GM21528 (cell line): ENCODE results near the gene CARMIL1.

ENCODE experiments used
- ATAC-seq: cut with Tn5 transposase; IDR thresholded peaks from one replicate; pipeline ENCODE4 v1.9.1; 2021; ENCODE audit warnings: mild to moderate bottlenecking, moderate library complexity; ENCODE audit not compliant: unreplicated experiment, low FRiP score

Gene CARMIL1

DNA sequence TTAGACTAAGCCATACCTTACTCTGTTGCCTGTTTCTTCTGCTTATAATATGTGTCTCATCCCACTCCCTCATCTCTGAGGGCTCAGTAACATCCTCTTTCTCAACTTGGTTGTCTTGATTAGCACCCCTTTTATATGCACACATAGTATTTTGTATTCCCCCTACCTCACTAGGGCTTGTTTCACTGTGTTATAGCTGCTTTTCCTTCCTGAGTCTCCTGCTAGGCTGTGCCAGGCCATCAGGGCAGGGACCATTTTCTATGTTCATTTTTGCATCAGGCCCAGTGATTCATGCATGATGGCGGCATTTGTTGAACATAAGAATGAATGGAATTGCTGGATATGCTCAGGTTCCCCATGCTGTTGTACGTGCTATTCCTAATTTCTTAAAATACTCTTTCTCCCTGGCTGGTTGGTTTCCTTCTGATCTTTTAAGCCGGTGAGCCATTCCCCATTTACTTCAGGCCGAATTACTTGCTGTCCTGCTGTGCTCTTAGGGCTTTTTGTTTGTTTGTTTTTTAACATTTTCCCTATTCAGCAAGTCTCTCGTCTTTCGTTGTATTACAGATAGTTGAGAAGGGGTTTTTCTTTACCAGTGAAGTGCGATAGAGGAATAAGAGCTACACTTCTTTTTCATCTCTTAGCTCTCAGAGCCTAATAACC, 183.2 kb downstream of the CARMIL1 start:
- ATAC-seq: no peak

DNA sequence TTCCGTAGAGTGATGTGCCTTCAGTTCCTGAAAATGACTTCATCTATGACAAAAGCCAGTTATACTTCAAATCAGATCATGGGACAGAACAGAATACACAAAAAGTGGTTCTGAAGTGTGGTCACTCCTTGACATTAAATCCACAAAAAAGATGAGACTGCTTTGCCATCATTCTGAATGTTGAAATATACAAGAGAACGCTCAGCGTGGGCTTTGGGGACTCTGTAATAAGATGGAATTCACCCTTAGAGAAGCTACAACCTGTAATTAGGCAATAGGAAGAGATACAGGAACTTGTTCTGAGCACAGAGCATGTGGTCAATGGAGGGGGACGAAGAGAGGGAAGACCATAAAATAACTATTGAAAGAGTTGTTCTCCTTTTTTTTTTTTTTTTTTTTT, 184.3 kb downstream of the CARMIL1 start:
- ATAC-seq: no peak

DNA sequence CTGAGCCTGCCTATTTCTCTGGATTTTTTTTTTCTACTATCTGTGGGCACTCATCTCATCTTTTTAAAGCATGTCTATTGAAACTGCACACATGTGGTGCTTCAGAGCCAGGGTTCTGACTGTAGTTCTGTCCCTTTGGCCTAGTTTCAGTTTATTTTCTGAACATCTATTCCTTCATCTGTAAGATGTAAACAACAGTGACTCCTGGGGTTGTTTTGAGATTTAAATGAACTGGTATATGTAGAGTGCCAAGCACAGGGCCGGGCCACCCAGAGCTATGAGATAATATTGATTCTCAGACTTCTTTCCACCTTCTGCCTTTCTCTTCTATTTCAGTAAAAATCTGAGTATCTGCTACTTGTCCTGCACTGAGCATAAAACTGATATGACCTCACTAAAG, 185.1 kb downstream of the CARMIL1 start:
- no peak for ATAC-seq

DNA sequence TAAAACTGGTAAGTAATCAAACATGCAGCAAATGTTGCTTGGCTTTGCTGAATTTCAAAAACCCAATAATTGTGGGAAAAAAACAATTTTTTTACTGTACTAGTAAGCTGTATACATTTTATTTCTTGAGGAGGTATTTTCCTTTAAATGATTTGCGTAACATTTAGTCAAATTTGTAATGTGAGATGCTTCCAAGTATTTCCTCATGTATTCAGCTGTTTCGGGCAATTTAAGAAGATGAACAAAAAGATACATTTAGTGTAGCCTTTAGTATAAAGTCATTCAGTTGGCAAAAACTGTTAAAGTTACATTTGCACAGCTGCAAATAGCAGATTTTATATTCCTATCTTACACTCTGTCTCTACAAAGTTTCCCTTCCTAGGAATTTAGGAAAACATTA, 186.8 kb downstream of the CARMIL1 start:
- ATAC-seq: no peak

DNA sequence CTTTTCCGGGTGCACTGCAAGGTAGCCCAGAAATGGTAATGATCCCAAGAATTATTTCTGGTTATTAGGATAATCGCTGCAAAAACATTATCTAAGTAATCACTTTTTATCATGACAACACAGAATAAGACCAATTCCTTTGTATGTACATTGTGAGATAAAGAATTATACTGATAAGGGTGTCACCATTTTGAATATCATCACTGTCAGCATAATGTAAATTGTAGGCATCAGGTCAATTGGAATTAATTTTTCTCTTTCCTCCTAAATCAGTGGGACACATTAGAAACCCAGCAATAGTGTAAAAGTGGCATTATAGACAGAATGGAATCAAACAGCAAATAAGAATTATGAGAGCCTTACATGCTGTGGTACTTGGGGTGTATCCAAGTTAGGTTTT, 189.7 kb downstream of the CARMIL1 start:
- ATAC-seq: no peak

DNA sequence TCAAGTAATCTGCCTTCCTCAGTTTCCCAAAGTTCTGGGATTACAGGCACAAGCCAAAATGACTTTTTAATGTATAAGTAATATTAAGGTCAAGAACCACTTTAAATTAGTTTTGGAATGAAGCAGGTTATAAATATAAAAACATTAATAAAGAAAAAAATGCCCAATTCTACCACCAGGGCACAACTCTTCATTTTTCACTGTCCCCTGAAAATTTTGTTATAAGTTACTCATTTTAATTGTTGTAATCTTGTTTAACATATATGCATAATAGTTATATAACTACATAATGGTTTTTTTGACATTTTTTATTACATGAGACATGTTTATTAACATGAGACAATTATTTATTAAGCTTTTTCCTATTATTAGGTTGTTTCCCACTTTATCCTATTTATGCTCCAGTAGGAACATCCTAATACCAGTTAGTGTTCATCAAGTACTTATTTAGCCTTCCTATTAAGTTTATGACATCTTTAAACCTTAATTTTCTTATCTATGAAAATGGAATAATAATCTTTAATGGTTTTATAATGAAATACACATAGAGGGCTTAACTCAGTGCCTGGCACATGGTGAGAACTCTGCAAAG, 190.7 kb downstream of the CARMIL1 start:
- ATAC-seq: no peak

DNA sequence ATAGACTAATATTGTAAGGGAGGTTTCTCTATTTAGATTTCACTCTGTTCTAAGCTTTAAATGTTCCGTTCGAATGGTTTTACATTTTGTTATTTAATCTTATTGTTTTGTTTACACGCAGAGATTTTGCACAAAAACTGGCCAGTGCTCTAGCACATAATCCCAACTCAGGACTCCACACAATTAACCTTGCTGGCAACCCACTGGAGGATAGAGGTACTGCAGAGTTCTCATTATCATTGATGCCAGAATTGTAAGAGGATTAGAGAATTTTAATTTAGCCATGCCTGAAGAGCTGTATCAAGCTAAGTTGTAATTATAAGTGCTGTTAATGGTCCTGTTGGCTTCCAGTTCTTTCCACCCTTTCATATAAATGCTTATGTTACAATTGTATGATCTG, 193.1 kb downstream of the CARMIL1 start:
- no peak for ATAC-seq

DNA sequence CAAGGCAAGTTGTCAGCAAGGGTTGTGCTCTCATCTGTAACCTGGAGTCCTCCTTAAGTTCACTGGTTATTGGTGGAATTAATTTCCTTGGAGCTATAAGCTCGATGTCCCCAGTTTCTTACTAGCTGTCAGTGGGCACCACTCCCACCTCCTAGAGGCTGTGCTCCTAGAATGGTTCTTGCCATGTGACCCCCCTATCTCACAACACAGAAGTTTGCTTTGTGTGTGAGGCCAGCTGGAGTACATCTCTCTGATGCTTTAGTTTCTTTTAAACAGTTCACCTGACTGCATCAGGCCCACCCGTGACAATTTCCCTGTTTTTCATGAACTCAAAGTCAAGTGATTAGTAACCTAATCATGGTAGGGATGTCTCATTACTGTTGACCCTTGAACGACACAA, 193.7 kb downstream of the CARMIL1 start:
- no peak for ATAC-seq

DNA sequence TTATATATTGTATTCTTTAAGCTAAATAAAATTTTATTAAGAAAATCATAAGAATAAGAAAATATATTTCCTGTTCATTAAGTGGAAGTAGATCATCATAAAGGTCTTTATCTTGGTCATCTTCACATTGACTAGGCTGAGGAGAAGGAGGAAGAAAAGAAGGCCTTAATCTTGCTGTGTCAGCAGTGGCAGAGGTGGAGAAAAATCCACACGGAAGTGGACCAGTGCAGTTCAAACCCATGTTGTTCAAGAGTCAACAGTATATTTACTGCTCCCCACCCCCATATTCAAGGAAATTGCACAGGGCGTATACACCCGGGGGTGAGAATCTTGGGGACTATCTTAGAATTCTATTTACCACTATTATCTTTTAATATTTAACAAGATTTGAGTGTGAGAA, 194.3 kb downstream of the CARMIL1 start:
- ATAC-seq: no peak

DNA sequence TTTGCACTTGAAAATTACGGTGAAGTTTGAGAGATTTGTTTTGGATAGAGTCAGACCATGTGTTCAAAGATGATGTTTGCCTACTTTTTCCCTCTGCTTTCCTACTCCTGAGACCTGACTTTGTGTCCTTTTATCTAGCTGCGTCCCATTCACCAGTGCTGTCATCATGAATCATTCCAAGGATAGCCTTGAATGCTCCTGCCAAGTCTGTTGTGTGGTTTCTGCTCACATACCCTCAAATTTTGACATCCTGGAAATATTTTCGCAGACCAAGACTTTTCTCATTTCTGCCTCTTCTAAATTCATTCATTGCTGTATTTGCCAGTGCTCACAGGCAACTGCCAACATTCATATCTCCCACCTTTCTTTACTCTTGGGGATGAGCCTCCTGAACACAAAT, 197.0 kb downstream of the CARMIL1 start:
- ATAC-seq: no peak

DNA sequence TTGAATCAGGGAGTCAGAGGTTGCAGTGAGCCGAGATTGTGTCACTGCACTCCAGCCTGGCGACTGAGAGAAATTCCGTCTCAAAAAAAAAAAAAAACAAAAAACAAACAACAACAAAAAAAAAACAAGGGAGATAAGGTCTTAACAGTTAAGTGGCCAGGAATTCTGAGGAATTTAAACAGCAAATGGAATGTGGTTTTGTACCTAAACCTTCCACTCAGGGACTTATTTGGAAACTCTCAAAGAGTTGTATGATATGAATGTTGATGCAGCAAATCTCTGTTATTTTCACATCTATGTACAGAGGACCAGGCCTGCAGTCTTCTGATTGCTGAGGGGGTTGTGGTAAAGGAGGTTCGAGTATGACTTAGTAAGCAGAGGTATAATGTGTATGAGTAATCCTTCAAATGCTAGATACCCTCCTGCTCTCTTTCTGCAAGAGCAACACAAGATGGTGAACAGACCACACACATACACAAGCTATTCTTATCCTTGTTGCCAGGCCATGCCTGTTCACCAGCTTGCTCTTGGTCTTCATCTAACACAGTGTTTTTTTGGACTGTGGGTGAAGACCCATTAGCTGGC, 197.9 kb downstream of the CARMIL1 start:
- no peak for ATAC-seq

DNA sequence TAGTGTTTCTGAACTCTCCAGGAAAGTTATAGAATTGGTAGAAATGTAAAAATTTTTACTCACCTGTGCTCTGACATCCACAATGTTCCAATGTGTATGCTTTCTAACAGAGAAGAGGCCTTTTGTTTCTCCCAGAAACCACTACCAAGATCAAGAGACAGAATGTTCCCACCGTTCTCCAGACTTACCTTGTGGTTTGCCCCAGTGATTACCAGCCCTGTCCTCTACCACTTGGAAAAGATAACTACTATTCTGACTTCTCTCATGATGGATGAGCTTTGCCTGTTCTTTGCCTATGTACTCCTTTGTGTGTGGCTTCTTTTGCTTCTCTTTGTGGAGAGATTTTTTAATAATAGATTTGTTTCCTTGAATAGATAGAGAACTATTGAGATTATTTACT, 199.8 kb downstream of the CARMIL1 start:
- no peak for ATAC-seq

DNA sequence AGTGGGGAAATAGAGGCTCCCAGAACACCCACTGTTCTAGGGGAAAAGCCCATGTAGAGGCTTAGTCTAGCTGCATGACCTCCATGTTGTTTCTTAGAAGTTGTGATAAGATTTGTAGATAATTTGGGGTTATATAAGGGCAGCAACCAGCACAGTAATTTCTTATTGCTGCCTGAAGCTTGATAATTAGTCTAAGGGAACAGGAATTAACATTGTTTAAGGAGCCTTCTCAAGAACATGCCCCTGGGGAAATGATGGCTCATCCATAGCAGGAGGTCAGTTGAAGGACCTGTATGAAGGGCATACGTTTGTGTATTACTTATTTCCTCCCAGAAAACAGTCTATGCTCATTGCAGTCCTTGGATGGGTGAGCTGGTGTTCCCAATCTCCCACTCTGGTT, 202.1 kb downstream of the CARMIL1 start:
- no peak for ATAC-seq

DNA sequence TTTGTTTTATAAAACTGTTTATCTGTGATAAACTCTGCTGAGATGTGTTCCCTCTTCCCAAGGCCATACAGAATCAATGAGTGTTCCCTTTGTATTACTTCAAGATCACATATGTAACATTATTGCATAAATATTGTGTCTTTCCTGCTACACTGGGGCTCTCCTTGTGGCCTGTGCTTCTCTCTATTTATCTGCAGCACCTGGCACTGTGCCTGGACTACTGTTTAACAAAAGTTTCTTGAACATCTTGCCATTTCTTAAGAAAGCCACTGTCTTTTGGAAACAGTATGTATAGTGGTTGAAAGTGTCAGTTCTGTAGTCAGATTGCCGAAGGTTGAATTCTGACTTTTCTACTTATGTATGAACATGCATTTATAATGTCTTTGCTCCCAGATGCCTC, 203.8 kb downstream of the CARMIL1 start:
- ATAC-seq: no peak

DNA sequence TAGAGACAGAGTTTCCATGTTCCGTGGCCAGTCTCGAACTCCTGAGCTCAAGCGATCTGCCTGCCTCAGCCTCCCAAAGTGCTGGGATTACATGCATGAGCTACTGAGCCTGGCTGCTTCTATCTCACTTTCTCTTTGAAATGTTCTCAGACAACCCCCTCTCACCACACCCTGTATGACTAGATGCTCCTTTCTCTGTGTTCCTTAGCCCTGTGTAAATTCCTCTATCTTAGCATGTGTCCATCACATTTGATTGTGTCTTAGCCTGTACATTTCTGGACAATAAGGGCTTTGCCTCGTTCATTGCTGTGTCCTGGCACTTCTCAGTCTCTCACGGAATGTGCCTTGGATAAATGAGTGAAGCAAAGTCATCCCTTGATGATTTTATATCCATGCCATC, 204.8 kb downstream of the CARMIL1 start:
- no peak for ATAC-seq

DNA sequence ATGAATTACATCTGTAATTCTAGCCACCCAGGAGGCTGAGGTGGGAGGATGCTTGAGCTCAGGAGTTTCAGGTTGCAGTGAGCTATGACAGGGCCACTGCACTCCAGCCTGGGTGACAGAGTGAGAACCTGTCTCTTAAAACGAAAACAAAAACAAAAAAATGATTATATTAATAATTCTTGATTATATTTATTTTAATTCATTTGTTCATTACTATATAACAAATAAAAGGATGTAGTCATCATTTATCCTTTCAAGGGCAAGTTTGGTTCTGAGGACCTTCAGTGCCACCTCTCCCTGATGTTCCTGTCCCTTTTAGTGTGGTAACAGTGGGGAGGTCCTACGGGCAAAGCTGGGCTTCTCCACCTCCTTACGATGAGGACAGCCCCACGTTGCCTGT, 205.7 kb downstream of the CARMIL1 start:
- ATAC-seq: no peak

DNA sequence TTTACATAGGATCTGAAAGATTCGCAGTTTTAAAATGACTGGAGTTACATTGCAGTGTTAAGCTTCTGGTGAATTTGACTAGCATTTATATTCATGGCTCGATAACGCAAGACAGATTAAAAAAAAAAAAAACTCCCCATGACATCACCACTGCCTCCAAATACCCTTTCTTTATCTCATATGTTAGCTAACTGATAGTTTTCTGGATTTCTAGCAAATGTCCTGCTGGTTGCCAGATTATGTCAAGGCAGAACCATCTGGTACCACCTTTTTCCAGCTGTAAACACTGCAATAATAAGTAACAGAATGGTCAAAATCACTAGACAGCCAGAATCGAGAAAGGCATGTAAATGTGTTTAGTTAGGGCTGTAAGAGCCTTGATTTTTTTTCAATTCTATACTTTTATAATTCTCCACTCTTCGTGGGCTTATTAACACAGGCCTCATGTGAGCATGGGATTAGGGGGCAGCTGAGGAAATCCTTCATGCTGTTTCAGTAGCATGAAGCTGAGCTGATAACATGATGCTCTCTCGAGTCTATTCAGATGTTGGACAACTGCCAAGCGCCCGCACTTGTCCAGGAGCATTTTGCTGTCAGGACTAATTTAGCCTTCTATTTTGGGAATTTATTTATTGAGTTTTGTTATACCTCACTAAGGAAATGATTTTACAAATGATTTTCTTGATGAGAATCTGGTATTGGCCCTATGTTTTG, 206.8 kb downstream of the CARMIL1 start:
- no peak for ATAC-seq

DNA sequence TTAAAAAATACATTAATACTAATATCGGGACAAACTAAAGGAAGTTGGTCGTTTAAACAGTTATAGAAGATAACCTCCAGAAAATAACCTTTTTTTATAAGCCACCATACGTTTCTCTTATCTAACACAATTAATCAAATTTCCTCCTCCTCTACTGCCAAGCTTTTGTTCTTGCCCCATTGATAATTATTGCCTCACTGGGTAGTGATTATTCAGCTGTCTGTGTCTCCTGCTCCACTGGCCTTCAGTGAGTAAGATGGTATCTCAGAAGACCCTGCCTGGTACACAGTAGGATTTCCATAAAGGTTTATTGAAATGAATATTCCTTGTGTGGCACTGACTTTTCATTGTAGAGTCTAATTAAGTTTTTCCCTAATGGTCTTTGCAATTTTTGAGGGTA, 207.4 kb downstream of the CARMIL1 start:
- ATAC-seq: no peak

DNA sequence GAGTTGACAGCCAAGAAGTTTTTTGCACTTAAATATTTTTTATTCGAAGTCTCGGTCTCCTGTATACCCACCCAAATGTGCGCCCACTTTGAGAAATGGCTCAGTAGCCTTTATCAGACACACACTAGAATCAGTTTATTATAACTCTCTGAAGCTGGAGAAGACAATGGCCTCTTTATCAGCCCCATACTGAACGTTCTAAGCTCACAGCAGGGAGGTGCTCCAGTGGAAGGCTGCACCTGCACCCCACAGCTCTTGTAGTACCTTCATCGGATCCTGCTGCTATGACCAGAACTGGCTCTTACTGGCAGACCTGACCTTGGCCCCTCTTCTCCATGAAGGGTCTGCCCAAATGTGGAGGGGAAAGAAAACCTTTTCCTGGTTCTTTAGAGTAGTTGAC, 207.8 kb downstream of the CARMIL1 start:
- no peak for ATAC-seq

DNA sequence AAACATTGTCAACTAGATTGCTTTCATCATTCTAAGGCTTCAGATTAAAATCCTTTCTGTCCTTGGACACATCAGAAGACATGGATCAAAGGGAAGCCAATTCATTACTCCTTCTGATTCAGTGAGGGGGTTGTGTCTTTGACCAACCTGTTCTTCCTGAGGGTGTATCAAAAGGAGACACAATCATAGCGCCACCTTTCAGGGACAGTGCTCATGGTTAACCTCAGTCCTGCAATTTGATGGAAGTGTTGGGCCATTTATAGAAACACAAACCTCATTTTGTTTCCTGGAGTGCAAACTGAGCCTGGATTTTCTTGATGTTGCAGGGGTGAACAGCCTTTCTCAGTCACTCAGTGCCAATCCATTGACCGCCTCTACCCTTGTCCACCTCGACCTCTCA, 209.0 kb downstream of the CARMIL1 start:
- ATAC-seq: no peak

DNA sequence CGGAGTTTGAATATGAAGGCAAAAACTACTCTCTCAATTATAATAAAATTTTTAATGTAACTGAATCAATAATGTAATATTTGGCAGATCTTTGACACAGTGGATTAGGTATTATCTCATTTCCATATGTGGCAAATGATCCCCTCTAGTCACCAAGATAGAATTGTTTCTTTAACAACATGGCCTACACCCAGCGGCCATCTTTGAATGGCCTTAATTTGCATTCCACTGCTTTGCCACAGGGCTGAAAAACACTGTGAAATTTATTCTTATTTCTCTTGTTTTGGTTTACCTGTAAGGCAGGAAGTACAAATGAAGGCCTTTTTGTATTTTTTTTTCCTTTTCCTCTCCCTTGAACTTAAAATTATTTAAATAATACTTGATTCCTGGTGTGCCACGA, 210.2 kb downstream of the CARMIL1 start:
- no peak for ATAC-seq
